IPS-NIHi7 (cell line): ENCODE measurements around the gene PPP2R5E.
A peak's percentile ranks its signal among the peaks of the same experiment; 100 is the strongest.
"Not testable (repeated sequence)": the region's sequence is repeated elsewhere in the genome, so short reads cannot be mapped to it uniquely, and the experiment has no call there.

Experiments
- DNase-seq: peaks from one replicate; pipeline ENCODE4 v3.0.0; 2012; ENCODE audit warnings: mixed read lengths; ENCODE audit errors: extremely low spot score

The PPP2R5E gene

GRCh38 chr14:63522511-63522910, 20.7 kb downstream of the PPP2R5E start:
- not testable (repeated sequence) for DNase-seq

GRCh38 chr14:63517354-63517753, 25.8 kb downstream of the PPP2R5E start:
- DNase-seq: no peak

GRCh38 chr14:63515240-63515639, 27.9 kb downstream of the PPP2R5E start:
- no peak for DNase-seq

- no peak for DNase-seq
Measured at GRCh38 chr14:63513756-63514155, 29.4 kb downstream of the PPP2R5E start.

- no peak for DNase-seq
Measured at GRCh38 chr14:63512861-63513260, 30.3 kb downstream of the PPP2R5E start.

- DNase-seq: no peak
Measured at GRCh38 chr14:63510538-63510937, 32.6 kb downstream of the PPP2R5E start.

GRCh38 chr14:63508033-63508432, 35.1 kb downstream of the PPP2R5E start:
- DNase-seq: peak; percentile 19

GRCh38 chr14:63504648-63505047, 38.5 kb downstream of the PPP2R5E start:
- no peak for DNase-seq

- no peak for DNase-seq
Measured at GRCh38 chr14:63501429-63501828, 41.7 kb downstream of the PPP2R5E start.

GRCh38 chr14:63499701-63500250, 43.4 kb downstream of the PPP2R5E start:
- DNase-seq: no peak

- no peak for DNase-seq
Measured at GRCh38 chr14:63496837-63497400, 46.3 kb downstream of the PPP2R5E start.

- peak; percentile 34 for DNase-seq
Measured at GRCh38 chr14:63493246-63493645, 49.9 kb downstream of the PPP2R5E start.

- DNase-seq: no peak
Measured at GRCh38 chr14:63492391-63492790, 50.8 kb downstream of the PPP2R5E start.

GRCh38 chr14:63487724-63488123, 55.5 kb downstream of the PPP2R5E start:
- no peak for DNase-seq

GRCh38 chr14:63486738-63487137, 56.4 kb downstream of the PPP2R5E start:
- no peak for DNase-seq

GRCh38 chr14:63483315-63483714, 59.9 kb downstream of the PPP2R5E start:
- DNase-seq: no peak

- DNase-seq: no peak
Measured at GRCh38 chr14:63480599-63480998, 62.6 kb downstream of the PPP2R5E start.

- no peak for DNase-seq
Measured at GRCh38 chr14:63478437-63478852, 64.7 kb downstream of the PPP2R5E start.

- DNase-seq: no peak
Measured at GRCh38 chr14:63478010-63478409, 65.2 kb downstream of the PPP2R5E start.

GRCh38 chr14:63477556-63477955, 65.6 kb downstream of the PPP2R5E start:
- no peak for DNase-seq

- DNase-seq: no peak
Measured at GRCh38 chr14:63475761-63476160, 67.4 kb downstream of the PPP2R5E start.

GRCh38 chr14:63474844-63475243, 68.3 kb downstream of the PPP2R5E start:
- DNase-seq: no peak

GRCh38 chr14:63474111-63474510, 69.1 kb downstream of the PPP2R5E start:
- DNase-seq: no peak
